Thoracic aorta (tissue), 2 donors: Measurements from ENCODE around the gene RLN3. TPM values are rescaled to one million over a fixed set of nuclear protein-coding genes. Genes with fewer than 3 reads are reported as not detected.
"Not testable (repeated sequence)": the region's sequence is repeated elsewhere in the genome, so short reads cannot be mapped to it uniquely, and the experiment has no call there.

ENCODE experiments used
- ATAC-seq: fragments of 150-250 bp; one replicate; pipeline ENCODE4 v1.8.0; 2017; ENCODE audit warnings: low read depth; ENCODE audit not compliant: insufficient number of reproducible peaks, low FRiP score
- DNase-seq: peaks from one replicate; pipeline ENCODE4 v3.0.0-alpha.2; 2020; ENCODE audit warnings: low spot score
- H3K27ac ChIP-seq, 2 donors: fragments of 200-600 bp; sonication (generic); 1 replicate in 1 of 2; 2 replicates in 1 of 2; pipeline ENCODE4 v1.5.1; 2016; ENCODE audit warnings: mild to moderate bottlenecking in 2 of 2, moderate library complexity in 2 of 2
- H3K27me3 ChIP-seq: fragments of 200-600 bp; sonication (generic); replicated peaks from 2 replicates; pipeline ENCODE4 v1.6.0; 2016; ENCODE audit warnings: mild to moderate bottlenecking; ENCODE audit not compliant: insufficient read depth
- H3K36me3 ChIP-seq: fragments of 200-600 bp; sonication (generic); one replicate; pipeline ENCODE4 v1.5.1; 2016
- H3K4me1 ChIP-seq, 2 donors: fragments of 200-600 bp; sonication (generic); 1 replicate in 1 of 2; 2 replicates in 1 of 2; pipeline versions ENCODE4 v1.5.1 to v1.6.0; 2016; ENCODE audit warnings: low read depth in 2 of 2, mild to moderate bottlenecking in 1 of 2; ENCODE audit not compliant: control insufficient read depth in 1 of 2
- H3K4me3 ChIP-seq: fragments of 200-600 bp; sonication (generic); 2 replicates; pipeline ENCODE4 v1.5.1; 2016; ENCODE audit warnings: mild to moderate bottlenecking
- H3K9me3 ChIP-seq: fragments of 200-600 bp; sonication (generic); 2 replicates; pipeline ENCODE4 v1.5.1; 2016
- CTCF ChIP-seq: fragments of 200-600 bp; sonication (generic); IDR thresholded peaks from one replicate; pipeline ENCODE4 v1.5.1; 2019; ENCODE audit warnings: antibody characterized with exemption
- total RNA-seq, 2 donors: library from RNA; depleted of rRNA; stranded (reverse); fragments of >200 nt; gene quantifications; one replicate each; pipeline versions ENCODE4 v1.1.0 to v1.2.3, GENCODE V29; 2016

RLN3 gene
- total RNA-seq, 2 donors from 2014 or later, result not detected

DNA sequence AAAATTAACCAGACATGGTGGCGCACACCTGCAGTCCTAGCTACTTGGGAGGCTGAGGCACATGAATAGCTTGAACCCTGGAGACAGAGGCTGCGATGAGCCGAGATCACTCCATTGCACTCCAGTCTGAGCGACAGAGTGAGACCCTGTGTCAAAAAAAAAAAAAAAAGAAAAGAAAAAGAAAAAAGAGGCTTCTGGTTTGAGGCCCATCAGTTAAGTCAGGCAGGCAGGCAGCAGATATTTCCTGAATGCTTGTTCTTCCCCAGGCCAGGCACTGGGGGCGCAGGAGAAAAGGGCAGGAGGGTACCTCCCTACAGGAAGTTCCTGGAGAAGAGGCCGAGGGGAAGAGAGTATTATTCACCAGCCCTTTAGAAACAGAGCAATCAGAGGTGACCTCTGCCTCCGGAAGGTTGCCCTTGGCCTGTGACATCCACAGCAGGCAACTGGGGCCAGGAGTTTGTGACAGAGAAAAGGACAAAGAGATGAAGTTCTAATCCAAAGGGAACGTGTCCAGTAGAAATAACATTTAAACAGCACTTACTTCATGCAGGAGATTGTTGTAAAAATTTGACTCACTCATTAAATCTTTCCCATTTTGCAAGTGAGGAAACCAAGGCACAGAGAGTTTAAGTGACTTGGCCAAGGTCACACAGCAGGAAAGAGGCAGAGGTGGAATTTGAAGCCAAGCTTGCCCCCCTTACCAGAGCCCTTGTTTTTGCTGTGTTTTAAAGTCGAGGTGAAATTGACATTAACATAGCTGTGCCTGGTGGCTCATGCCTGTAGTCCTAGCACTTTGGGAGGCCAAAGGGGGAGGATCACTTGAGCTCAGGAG is 4.3 kb upstream of the RLN3 start:
- no peak for DNase-seq
- H3K4me3 ChIP-seq, result no peak overlapping the region
- H3K36me3 ChIP-seq, result no peaks in the 10 kb centered on the region
- ATAC-seq, result no peak
- no peaks in the 10 kb centered on the region for H3K9me3 ChIP-seq
- H3K27ac ChIP-seq, result peak overlapping the region in 1 of 2 donors; percentile 10
- H3K27me3 ChIP-seq, result no peaks in the 10 kb centered on the region
- H3K4me1 ChIP-seq, result peaks cover 3 to 4% of the 10 kb centered on the region in 2 donors
- TF ChIP-seq CTCF, result peak; percentile 45

DNA sequence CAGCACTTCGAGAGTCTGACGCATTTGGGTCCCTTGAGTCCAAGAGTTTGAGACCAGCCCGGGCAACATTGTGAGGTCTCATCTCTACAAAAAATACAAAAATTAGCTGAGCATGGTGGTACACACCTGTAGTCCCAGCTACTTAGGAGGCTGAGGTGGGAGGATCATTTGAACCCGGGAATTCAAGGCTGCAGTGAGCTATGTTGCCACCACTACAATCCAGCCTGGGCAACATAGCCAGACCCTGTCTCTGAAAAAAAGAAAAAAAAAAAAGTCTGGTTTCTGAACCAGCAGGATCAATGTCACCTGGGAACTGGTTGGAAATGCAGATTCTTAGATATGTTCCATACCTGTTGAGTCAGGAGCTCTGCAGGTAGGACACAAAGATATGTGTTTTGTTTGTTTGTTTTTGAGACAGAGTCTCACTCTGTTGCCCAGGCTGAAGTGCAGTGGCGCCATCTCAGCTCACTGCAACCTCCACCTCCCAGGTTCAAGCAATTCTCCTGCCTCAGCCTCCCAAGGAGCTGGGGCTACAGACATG is 1.2 kb upstream of the RLN3 start:
- H3K4me3 ChIP-seq, result not testable (repeated sequence)

GRCh38 chr19:14028901-14029300 is 953 bp downstream of the RLN3 start:
- no peak for ATAC-seq

More for the DNA sequence above, 1.2 kb upstream of the RLN3 start:
- H3K9me3 ChIP-seq, ATAC-seq, H3K4me1 ChIP-seq, H3K36me3 ChIP-seq, H3K27me3 ChIP-seq, DNase-seq, H3K27ac ChIP-seq: not testable (repeated sequence)

GRCh38 chr19:14030997-14031718 is 3.2 kb downstream of the RLN3 start:
- Histone ChIP-seq H3K27me3 (no peaks in the 10 kb centered on the region), H3K4me1 (peaks cover 8 to 13% of the 10 kb centered on the region in 2 donors), H3K27ac (no peak overlapping the region), H3K4me3 (peak overlapping the region; percentile 76), H3K9me3 (no peaks in the 10 kb centered on the region), H3K36me3 (no peaks in the 10 kb centered on the region)
- TF ChIP-seq CTCF, result no peak
- DNase-seq (no peak), ATAC-seq (no peak)

More at GRCh38 chr19:14028901-14029300, 953 bp downstream of the RLN3 start:
- H3K9me3 ChIP-seq, result no peaks in the 10 kb centered on the region
- no peaks in the 10 kb centered on the region for H3K27me3 ChIP-seq
- no peaks in the 10 kb centered on the region for H3K36me3 ChIP-seq
- peaks cover 8 to 13% of the 10 kb centered on the region in 2 donors for H3K4me1 ChIP-seq
- DNase-seq, result no peak
- no peak overlapping the region for H3K4me3 ChIP-seq
- no peak overlapping the region for H3K27ac ChIP-seq
- no peak for TF ChIP-seq CTCF

- H3K36me3 ChIP-seq, result no peaks in the 10 kb centered on the region
- no peak within 1 kb of the TSS for H3K27ac ChIP-seq
- H3K4me1 ChIP-seq, result peaks cover 8 to 13% of the 10 kb centered on the region in 2 donors
These were observed 4.0 kb downstream of the RLN3 start, which contains the start of gene IL27RA for GRCh38 chr19:14031719-14032480. IL27RA (plus strand) TSS chr19:14031762; CDS start chr19:14031873, 111 bp downstream.

More at GRCh38 chr19:14031719-14032480, 4.0 kb downstream of the RLN3 start, which contains the start of gene IL27RA:
- no peak for TF ChIP-seq CTCF
- Histone ChIP-seq H3K4me3 (peak within 1 kb of the TSS; percentile 76), H3K9me3 (no peaks in the 10 kb centered on the region), H3K27me3 (no peaks in the 10 kb centered on the region)
- DNase-seq (no peak), ATAC-seq (no peak)
